ENCODE results near the gene SETX.

GRCh38 chr9:132250324-132251262 lies 104.2 kb downstream of the SETX start:
- TF ChIP-seq POLR2A (IDR thresholded peaks at IDR 0.05) (no peak), CTCF (IDR thresholded peaks at IDR 0.05) (no peak), POLR2AphosphoS5 (IDR thresholded peaks at IDR 0.05) (no peak)

Data from prostate gland (tissue), 2 donors.